Astrocyte of the spinal cord (primary cell): ENCODE results near the gene ZNF718.
"Not testable (repeated sequence)": the region's sequence is repeated elsewhere in the genome, so short reads cannot be mapped to it uniquely, and the experiment has no call there.

Source experiments
- DNase-seq: peaks from one replicate; pipeline ENCODE4 v3.0.0; 2011; ENCODE audit warnings: low read depth, low spot score
- H3K4me3 ChIP-seq: 2 replicates; pipeline ENCODE4 v1.5.1; 2011; ENCODE audit warnings: low read depth, mild to moderate bottlenecking, low read length, moderate library complexity
- CTCF ChIP-seq: IDR thresholded peaks from 2 replicates; pipeline ENCODE4 v1.5.1; 2012; ENCODE audit warnings: low read depth, mild to moderate bottlenecking, low read length, inconsistent platforms
- in situ Hi-C: cut with HindIII; loops from 2 replicates; pipeline ENCODE4 v1.10.0; 2017; ENCODE audit warnings: low sequenced_read_pairs

ZNF718 gene

GRCh38 chr4:176995-177394 is 52.7 kb downstream of the ZNF718 start:
- TF ChIP-seq CTCF, result no peak
- no peak overlapping the region for H3K4me3 ChIP-seq
- in situ Hi-C loops, result no loop called here
- no peak for DNase-seq

GRCh38 chr4:182225-182624 is 57.9 kb downstream of the ZNF718 start:
- DNase-seq, in situ Hi-C loops: not testable (repeated sequence)

GRCh38 chr4:188091-188490 is 63.8 kb downstream of the ZNF718 start:
- H3K4me3 ChIP-seq, result no peak overlapping the region
- no peak for TF ChIP-seq CTCF
- in situ Hi-C loops, result no loop called here
- no peak for DNase-seq

More at GRCh38 chr4:182225-182624, 57.9 kb downstream of the ZNF718 start:
- not testable (repeated sequence) for H3K4me3 ChIP-seq

GRCh38 chr4:195159-195558 is 70.9 kb downstream of the ZNF718 start:
- H3K4me3 ChIP-seq, in situ Hi-C loops, DNase-seq: not testable (repeated sequence)

GRCh38 chr4:200936-201335 is 76.6 kb downstream of the ZNF718 start:
- TF ChIP-seq CTCF, result no peak

GRCh38 chr4:202822-203221 is 78.5 kb downstream of the ZNF718 start:
- in situ Hi-C loops, DNase-seq, H3K4me3 ChIP-seq: not testable (repeated sequence)

More at GRCh38 chr4:200936-201335, 76.6 kb downstream of the ZNF718 start:
- no peak for DNase-seq
- H3K4me3 ChIP-seq, result no peak overlapping the region
- in situ Hi-C loops, result no loop called here

- in situ Hi-C loops, result no loop called here
- no peak overlapping the region for H3K4me3 ChIP-seq
- no peak for DNase-seq
These were observed 80.9 kb downstream of the ZNF718 start for GRCh38 chr4:205097-205756.

GRCh38 chr4:206054-206453 is 81.8 kb downstream of the ZNF718 start:
- no peak for DNase-seq
- no peak for TF ChIP-seq CTCF
- in situ Hi-C loops, result no loop called here
- H3K4me3 ChIP-seq, result no peak overlapping the region

More at GRCh38 chr4:205097-205756, 80.9 kb downstream of the ZNF718 start:
- no peak for TF ChIP-seq CTCF

GRCh38 chr4:208416-209096 is 84.3 kb downstream of the ZNF718 start:
- H3K4me3 ChIP-seq, DNase-seq, in situ Hi-C loops: not testable (repeated sequence)
